ENCODE measurements around the gene SLC25A1.

The SLC25A1 gene

DNA sequence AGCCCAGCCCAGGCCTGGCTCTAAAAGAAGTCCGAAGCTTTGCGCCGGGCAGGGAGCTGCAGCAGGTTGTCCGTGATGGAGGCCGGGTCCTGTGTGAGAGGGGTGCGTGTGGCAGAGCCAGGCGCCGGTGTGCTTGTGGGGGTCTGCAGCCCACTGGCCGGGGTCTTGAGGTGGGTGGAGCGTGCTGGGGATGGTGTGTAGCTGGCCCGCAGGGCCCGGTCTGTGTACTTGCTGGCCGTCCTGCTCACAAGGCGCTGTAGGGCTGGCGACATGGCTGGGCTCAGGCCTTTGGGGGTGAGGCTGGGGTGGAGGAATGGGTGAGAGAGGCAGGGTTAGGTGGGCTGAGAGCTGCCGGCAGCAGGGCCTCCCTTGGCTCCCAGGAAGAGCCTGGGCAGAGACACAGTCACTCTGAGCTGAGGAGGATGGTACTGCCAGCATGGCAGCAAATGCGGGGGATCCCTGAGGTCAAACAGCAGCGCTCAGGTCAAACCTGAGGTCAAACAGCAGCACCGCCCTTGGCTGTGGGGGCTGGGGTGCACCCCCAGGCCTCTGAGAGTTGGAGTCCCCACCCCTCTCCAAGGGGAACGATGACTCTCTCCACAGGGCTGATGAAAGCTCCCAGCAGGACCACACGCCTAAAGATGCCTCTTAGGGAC is 44.2 kb downstream of the SLC25A1 start:
- DNase-seq: no peak

- no peak for DNase-seq
These were observed 45.0 kb downstream of the SLC25A1 start for GRCh38 chr22:19133561-19133960.

DNA sequence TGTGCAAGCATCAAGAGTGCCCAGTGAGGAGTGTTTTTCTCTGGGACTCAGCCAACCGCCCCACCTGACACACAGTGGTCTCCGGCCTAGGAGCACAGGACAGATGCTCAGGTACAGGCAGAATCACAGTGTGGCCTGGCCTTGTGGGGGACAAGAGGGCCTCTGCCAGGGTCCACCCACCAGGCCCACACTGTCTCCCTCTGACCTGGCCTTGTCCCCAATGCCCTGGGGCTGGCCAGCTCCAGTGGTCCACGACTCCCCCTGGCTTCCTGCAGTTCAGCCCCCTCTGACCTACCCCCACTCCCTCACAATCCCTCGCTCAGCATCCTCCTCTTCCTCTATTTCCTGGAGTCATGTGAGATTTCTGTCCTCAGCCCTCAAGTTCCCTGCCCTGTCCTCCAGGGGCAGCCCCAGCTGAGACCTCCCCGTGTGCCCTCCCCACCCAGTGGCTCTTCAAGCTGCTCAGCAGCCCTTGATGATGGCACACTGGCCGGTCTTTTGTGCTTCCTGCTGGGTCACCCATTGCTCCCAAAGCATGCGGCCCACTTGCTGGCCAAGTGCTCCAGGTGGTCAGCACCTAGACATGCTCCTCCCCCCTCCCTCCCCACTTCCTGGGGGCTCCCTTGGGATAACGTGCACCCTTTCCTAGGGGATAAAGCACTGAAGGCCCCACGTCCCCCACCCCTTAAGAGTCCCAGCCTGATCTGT is 45.7 kb downstream of the SLC25A1 start:
- DNase-seq: no peak

DNA sequence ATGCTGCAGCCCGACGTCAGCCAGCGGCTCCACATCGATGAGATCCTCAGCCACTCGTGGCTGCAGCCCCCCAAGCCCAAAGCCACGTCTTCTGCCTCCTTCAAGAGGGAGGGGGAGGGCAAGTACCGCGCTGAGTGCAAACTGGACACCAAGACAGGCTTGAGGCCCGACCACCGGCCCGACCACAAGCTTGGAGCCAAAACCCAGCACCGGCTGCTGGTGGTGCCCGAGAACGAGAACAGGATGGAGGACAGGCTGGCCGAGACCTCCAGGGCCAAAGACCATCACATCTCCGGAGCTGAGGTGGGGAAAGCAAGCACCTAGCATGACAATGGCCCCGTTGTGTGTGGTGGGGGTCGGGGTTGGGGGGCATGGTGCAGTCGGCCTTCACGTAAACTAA is 46.4 kb downstream of the SLC25A1 start:
- no peak for DNase-seq

GRCh38 chr22:19131685-19132015 is 46.9 kb downstream of the SLC25A1 start:
- DNase-seq: no peak

DNA sequence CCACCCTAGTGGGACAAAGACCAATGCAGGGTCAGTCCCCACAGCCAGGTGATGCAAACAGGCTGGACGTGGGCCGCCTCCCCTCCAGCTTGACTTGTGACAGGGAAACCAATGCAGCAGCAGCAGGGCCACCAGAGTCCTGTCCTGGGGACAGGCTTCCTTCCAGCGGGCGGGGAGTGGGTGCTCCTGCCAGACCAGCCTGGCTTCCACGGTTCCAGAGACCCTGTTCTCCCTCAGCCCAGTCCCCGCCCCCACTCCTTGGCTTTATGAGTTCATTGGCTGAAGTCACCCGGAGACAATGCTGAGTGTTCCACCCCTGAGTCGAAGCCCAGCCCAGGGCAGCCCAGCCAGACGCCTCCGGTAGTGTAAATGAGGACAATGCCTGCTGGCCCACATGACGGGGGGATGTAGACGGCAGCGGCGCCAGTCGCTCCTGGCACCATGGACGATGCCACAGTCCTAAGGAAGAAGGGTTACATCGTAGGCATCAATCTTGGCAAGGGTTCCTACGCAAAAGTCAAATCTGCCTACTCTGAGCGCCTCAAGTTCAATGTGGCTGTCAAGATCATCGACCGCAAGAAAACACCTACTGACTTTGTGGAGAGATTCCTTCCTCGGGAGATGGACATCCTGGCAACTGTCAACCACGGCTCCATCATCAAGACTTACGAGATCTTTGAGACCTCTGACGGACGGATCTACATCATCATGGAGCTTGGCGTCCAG is 47.4 kb downstream of the SLC25A1 start, which contains the start of gene TSSK2:
TSS of gene TSSK2 (plus strand) at position 350 of the 726 bp plus-strand sequence. CDS start at position 442, 92 bp downstream.
- no peak for DNase-seq

DNA sequence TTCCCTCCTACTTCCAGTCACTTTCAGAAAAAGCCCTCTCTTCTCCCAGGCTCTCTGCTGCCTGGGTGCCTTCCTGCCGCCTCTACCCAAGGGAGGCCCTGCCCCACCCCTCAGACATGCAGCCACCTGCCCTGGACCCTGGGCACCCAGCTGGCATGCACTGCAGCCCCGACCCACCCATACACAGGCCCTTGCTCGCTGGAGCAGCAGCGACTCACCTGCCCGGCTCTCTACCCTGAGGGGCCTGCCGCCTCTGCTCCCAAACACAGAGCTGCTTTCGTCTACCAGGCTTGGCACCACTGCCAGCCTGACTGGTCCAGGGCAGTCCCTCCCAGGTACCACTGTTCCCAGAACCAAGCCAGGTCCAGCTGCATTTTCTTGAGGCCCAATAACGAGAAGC is 48.7 kb downstream of the SLC25A1 start:
- DNase-seq: no peak

- DNase-seq: no peak
These were observed 49.4 kb downstream of the SLC25A1 start for GRCh38 chr22:19128946-19129727.

- DNase-seq: no peak
These were observed 50.5 kb downstream of the SLC25A1 start for GRCh38 chr22:19128009-19128401.

DNA sequence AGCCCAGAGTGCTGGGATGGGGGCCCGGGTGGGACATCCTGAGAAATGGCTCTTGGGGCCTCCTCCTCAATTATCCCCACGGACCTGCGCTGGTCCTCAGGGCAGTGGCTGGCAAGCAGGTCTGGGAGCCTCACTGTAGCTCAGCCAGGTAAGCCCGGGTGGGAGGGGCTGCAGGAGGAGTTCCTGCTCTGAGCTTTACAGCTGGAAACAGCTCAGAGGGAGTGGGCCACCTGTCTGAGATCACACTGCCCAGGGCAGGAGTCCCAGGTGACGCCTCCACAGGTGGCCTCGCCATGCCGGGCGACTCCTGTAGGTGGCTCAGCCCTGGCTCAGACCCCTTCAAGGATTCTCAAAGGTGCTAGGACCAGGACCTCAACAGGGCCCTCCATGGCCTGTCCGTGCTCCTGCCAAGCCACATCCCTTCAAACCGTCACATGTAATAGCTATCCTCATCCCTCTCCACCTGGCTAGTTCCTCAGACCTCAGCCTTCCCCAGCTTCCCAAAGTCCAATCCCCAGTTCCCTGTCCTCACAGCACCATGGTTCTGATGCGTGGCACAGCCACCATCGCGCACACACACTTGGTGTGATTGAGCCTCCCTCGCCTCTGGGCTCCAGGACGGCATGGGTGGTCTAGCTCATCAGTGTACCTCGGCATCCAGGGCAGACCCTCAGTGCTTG is 51.1 kb downstream of the SLC25A1 start:
- DNase-seq: no peak

DNA sequence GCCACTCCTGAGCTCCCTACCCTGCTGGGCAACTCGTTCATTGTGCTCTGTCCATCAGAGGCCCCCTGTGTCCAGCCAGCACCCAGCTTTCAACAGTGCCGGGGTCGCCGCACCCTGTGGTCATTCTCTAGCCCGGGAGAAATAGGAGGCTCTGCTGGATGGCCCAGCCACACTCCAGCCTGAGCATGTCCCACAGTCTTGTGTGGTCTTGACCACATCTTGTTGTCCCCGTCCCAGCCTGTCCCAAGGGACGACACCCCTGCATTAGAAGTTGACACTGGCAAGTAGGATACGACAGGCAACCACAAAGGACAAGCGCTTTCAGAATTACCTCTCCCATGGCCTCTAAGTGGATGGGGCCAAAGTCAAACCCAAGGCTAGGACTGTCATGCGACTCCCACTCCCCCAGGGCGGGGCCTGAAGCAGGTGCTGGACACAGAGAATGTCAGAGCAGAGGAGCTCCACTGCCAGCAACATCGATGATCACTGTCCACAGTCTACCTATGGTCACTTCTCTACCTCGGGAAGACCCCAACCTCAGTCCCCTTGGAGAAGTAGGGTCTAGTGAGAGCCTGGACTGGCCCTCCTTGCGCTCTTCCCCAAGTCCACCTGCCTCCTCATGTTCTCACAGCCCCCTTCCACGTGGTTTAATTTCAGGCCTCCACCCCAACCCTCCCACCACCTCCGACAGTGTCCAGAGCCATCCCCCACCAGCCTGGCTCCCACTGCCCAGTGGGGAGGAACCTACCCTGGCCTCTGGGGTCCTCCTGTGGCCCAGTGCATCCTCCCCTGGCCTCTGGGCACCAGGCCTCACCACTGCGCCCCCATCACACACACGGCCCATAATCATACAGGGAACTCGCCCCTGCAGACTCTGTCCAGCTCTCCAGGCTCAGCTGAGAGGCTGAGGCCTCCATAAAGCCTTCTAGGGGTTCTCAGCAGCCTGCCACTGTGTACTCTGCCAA is 51.9 kb downstream of the SLC25A1 start:
- no peak for DNase-seq

Data from DMS 273 treated with DMSO at 0.1 percent for 48 hours (cell line).